HuH-7 (cell line): ENCODE measurements around the gene NEK8.
A peak's percentile ranks its signal among the peaks of the same experiment; 100 is the strongest.
"Not testable (repeated sequence)": the region's sequence is repeated elsewhere in the genome, so short reads cannot be mapped to it uniquely, and the experiment has no call there.

ENCODE experiments used
- DNase-seq: peaks from one replicate; pipeline ENCODE4 v3.0.0; 2011; ENCODE audit warnings: low spot score

The NEK8 gene

DNA sequence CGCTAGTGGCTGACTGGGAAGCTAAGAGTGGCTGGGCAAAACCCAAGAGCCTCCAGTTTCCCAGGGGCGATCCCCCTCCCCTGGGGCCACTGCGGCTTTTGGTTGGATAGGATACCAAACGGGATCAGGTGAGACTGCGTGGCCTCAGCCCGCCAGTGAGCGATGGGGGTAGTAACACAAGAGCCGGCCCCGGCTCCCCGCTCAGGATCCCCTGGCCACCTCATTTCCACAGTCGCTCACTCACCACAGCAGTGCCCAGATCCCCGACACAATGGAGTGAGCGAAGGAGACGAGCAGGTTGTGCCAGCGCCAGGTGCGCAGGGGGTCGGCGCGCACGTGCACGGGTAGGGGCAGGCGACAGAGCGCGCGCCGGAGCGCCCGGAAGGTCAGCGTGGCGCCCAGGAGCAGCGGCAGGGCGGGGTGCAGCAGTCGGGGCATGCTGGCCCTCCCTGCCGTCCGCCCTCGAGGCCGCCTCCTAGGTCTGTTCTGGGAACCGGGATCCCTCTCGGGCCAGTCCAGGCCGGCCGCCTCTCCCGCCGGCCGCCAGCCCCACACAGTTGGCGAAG is 2.8 kb upstream of the NEK8 start:
- no peak for DNase-seq

DNA sequence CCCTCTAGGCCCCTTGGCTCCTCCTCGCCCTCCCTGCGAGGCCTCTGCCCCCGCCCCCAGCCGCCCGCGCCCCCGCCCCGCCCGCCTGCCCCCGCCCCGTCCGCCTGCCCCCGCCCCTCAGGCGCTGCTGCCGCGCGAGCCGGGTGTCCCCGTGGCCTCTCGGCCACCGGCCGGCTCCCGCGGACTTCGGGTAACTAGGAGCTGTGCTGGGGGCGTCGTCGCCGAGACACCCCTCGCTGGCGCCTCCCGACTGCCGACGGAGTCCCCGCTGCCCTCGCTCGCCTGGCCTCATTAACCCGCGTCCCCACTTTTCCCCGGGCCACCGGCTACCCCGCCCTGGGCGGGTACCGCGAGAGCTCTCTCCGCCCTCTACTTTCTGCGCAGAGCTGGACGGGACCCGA is 2.4 kb upstream of the NEK8 start, which contains the start of gene TLCD1:
TLCD1 (minus strand) TSS at position 8 of the 401 bp plus-strand sequence. CDS start 136 bp downstream, outside the sequence.
- peak; percentile 84 for DNase-seq

DNA sequence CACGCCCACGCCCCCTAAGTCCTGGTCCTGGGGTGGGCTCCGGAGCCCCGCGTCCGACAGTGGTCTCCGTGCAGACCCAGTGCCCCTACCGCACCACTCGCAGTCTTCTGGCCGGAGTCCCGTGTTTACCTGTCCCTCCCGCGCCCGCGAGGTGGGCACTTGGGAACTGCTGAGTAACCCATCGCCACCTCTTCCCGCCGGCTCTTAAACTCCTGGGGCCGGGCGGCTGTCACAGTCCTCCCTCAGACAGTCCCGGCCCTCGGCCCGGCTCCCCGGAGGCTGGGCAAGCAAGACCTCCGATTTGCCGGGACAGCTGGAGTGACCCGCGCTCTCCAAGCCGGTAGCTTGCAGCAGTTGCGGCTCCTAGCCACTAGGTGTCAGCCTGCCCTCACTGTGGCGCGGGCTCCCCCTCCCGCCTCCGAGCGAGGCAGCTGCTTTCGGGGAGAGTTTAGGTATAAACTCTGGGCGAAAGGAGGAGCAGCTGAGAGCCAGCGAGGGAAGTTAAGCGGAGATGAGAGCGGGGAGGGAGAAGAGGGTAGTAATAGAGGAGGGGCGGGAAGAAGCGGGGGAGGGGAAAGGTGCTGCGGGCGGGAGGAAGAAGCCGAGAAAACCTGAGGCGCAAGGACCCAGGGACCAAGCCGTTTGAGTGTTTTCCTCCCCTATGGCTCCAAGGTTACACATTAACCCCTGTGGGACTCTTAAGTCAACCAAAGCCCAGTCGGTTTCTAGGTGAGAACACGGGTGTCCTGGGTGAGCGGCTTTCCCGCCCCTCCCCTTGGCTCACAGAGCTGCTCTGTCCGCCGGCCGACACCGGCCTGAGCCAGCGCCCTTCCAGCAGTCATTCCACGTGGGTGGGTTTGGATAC is 1.7 kb upstream of the NEK8 start:
- DNase-seq, result peak; percentile 88

DNA sequence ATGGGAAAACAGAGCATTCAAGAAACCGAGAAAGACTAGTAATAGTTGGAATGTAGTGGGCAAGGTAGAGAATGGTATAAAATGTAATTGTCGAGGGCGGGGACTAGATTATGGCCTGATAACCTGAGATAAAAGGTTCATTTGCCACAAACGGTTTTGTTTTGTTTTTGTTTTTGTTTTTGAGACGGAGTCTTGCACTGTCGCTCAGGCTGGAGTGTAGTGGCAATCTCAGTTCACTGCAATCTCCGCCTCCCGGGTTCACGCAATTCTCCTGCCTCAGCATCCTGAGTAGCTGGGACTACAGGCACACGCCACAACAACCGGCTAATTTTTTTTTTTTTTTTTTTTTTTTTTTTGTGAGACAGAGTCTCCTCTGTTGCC is 1.4 kb downstream of the NEK8 start:
- no peak for DNase-seq

DNA sequence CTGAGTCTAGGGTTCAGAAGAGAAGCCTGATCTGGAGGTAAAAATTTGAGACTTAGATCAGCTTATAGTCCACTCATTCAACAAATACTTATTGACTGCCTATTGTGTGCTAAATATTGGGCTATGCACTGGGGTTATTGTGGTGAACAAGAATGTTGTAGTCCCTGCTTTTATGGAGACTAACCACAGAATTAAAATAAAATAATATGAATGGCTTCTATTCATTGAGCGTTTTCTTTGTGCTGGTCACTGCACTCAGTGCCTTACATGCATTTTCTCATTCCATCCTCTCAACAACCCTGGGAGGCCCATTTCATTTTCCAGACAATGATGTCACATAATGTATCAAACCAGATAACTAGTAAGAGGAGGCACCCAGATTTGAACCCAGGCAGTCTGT is 4.8 kb downstream of the NEK8 start:
- DNase-seq, result no peak

DNA sequence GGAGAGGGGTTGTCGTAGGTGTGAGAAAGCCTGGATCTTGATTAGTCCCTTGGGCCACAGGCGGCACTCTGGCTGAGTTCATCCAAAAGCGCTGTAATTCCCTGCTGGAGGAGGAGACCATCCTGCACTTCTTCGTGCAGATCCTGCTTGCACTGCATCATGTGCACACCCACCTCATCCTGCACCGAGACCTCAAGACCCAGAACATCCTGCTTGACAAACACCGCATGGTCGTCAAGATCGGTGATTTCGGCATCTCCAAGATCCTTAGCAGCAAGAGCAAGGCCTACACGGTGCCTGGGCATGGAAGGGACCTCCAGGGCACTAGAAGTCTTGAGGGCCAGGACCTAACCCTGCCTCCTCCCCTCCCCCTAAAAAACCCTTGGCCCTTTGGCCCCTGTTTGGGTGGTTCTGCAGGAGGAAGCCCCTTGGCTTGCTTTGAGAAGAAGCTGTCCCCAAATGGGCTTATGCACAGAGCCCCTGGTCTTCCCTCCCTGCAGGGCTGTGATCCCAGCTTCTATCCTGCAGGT is 6.2 kb downstream of the NEK8 start:
- no peak for DNase-seq

DNA sequence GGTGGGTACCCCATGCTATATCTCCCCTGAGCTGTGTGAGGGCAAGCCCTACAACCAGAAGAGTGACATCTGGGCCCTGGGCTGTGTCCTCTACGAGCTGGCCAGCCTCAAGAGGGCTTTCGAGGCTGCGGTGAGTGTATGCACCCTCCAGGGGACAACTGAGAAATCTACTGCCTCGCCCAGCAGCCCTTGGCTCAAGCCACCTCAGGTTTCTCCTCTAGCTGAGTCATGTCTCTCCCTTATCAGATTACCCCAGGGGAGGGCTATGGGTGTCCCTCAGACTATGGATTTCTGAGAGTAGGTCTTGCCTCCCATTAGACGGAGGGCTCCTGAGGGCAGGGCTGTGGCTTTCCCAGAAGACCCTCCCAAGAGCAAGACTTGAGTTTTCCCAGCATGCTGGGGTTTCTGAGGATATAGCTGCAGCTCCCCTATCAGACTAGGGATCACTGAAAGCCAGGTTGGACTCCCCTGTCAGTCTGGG is 6.7 kb downstream of the NEK8 start:
- no peak for DNase-seq

DNA sequence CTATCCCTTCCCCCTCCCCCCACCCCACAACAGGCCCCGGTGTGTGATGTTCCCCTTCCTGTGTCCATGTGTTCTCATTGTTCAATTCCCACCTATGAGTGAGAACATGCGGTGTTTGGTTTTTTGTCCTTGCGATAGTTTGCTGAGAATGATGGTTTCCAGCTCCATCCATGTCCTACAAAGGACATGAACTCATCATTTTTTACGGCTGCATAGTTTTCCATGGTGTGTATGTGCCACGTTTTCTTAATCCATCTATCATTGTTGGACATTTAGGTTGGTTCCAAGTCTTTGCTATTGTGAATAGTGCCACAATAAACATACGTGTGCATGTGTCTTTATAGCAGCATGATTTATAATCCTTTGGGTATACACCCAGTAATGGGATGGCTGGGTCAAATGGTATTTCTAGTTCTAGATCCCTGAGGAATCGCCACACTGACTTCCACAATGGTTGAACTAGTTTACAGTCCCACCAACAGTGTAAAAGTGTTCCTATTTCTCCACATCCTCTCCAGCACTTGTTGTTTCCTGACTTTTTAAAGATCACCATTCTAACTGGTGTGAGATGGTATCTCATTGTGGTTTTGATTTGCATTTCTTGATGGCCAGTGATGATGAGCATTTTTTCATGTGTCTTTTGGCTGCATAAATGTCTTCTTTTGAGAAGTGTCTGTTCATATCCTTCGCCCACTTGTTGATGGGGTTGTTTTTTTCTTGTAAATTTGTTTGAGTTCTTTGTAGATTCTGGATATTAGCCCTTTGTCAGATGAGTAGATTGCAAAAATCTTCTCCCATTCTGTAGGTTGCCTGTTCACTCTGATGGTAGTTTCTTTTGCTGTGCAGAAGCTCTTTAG is 7.6 kb downstream of the NEK8 start:
- not testable (repeated sequence) for DNase-seq

DNA sequence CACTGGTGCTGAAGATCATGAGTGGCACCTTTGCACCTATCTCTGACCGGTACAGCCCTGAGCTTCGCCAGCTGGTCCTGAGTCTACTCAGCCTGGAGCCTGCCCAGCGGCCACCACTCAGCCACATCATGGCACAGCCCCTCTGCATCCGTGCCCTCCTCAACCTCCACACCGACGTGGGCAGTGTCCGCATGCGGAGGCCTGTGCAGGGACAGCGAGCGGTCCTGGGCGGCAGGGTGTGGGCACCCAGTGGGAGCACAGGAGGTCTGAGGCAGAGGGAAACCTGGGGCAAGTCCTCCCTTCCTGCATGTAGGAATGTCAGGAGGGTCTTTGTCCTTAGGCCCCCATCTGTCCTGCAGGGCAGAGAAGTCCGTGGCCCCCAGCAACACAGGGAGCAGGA is 8.7 kb downstream of the NEK8 start:
- DNase-seq, result no peak

DNA sequence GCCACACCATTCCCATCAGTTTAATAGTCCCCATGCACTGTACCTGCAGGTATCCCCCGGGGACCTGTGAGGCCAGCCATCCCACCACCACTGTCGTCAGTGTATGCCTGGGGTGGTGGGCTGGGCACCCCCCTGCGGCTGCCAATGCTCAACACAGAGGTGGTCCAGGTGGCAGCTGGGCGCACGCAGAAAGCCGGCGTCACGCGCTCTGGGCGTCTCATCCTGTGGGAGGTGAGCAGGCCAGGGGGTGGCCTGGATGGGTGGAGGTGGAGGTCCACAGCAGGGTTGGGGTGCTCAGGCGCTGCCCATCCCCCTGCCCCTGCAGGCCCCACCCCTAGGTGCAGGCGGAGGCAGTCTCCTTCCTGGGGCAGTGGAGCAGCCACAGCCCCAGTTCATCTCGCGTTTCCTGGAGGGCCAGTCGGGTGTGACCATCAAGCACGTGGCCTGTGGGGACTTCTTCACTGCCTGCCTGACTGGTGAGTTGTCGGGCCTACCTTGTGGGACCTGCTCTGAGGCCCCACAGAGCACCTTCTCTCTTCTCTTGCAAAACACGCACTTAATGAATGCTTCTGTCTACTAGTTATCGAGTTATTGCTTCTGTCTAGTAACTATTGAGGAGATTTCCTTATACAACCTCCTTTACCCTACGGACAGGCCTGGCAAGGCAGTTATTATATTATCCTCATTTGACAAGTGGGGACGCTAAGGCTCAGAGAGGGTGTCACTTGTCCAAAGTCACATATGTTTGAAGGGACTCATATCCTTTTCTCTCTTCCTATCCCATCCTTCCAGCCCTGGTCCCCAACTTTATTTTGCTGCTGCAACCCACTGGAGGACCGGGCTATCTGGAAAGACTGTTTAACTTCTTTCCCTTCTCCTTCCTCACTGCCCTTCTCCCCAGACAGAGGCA is 9.4 kb downstream of the NEK8 start:
- DNase-seq, result no peak

DNA sequence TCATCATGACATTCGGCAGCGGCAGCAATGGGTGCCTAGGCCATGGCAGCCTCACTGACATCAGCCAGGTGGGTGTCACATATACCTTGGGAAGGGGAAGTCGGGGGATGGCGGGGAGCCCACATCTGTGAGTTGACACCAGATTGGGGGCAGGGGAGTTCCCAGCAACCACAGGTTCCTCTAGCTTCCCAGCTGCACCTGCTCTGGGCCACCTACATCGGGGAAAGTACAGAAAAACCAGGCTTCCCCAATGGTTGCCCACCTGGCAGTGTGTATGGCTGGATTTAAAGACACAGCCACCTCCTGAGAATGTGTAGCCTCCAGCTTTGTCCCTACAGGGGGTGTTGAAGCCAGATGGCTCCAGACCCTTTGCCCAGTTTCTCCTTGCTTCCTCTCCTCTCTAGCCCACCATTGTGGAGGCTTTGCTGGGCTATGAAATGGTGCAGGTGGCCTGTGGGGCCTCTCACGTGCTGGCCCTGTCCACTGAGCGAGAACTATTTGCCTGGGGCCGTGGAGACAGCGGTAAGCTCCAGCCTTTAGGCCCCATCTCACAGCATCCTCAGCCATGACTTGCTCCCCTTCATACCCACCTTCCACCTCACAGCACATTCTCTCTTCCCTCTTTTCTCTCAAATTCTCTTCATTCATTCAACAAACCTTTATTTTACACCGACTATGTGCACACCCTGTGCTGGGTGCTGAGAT is 10.2 kb downstream of the NEK8 start:
- no peak for DNase-seq

DNA sequence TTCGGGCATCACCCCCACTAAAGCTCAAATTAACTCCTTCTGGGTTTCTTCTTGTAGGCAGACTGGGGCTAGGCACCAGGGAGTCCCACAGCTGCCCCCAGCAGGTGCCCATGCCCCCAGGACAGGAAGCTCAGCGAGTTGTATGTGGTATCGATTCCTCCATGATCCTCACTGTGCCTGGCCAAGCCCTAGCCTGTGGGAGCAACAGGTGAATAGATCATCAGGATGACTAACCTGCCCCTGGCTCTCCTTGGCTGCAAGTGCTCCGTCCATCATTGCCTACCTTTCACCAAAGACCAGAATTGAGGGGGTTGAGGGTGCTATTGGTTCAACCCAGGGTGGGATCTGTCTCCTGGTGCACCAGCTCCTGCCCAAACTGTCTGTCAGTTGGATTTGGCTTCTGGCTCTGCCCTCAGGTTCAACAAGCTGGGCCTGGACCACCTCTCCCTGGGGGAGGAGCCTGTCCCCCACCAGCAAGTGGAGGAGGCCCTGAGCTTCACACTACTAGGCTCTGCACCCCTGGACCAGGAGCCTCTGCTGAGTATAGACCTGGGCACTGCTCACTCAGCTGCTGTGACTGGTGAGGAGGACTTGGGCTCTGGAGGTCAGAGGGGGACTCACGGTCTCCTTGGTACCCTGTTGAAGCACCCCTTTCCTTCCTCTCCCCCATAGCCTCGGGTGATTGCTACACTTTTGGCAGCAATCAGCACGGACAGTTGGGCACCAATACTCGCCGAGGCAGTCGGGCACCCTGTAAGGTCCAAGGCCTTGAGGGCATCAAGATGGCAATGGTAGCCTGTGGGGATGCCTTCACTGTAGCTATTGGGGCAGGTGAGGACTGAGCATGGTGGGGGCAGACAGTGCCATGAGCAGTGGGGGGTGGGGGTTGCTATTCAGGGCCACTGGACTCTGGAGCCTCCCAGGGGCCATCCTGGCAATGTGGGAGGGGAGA is 12.1 kb downstream of the NEK8 start:
- DNase-seq, result no peak

DNA sequence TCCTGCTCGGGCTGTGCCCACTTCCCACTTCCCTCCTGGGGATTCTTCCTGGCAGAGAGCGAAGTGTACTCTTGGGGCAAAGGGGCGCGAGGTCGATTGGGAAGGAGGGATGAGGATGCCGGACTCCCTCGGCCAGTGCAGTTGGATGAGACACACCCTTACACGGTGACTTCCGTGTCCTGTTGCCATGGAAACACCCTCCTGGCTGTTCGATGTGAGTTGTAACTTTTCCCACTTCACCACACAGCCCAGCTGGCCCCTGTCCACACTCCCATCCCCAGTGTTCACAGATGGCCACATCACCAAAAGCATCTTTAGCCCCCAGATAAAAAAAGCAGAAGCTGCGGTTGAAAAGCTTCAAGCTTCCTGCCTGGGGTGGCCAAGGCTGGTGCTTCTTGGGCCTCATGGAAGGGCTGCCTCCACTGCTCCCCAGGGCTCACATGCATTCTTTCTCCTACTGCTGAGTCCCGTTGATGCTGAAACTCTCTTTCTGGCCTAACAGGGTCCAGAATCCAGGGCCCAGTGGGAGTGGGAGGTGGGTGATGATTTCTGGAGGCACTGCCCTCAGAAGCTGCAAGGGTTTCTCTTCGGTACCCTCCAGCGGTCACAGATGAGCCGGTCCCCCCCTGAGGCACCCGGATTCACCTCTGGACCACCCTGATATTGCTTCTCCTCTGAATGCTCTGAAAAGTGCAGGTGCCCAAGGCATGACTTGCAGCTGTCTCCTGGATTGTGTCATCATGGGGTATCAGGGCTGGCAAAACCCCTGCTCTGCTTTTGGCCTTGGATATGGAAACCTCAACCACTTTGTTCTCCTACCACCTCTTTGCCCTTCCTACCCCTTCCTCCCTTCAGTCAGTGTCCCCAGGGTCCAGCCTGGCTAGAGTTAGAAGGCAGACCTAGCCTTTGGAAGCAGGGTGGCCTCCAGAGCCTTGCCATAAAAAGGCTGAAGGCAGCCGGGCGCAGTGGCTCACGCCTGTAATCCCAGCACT is 13.1 kb downstream of the NEK8 start:
- DNase-seq, result no peak

DNA sequence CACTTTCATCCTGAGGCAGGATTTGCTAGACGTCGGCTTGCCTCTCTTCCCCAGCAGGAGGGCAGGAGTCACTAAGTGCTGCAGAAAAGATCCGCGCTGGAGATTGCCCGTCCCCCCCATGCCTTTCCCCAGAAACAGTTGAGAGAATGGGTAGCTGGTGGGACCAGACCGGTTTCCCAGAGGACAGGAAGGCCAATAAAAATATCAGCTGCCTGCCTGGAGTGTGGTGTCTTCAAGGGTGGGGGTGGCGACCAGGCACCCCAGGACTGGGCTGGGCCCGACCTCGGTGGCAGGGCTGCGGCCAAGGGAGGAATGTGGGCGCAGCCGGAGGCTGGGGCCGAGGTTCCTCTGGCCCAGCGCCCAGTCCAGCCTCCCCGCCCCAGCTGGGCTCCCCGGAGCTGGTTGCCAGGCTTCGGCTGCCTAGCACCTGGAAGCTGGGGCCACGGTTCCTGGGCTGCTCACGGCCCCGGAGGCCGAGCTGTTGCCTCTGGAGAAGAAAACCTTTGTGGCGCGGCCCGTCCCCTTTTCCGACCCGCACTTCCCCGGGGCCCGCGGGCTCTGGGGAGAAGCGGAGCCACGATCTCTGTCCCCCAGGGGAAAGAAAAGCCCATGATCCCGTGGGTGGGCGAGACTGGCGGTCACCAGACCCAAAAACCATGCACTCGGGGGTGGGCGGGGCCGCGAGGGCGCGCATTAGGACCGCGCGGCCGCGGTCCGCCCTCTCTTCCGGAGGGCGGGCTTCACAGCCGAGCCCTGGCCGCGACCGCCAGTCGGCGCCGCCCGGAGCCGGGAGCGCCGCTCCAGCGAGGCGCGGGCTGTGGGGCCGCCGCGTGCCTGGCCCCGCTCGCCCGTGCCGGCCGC is 14.9 kb downstream of the NEK8 start, which contains the start of gene TRAF4:
TRAF4 (plus strand) TSS at position 769 of the 861 bp plus-strand sequence. CDS start 102 bp downstream, outside the sequence.
- peak; percentile 94 for DNase-seq

DNA sequence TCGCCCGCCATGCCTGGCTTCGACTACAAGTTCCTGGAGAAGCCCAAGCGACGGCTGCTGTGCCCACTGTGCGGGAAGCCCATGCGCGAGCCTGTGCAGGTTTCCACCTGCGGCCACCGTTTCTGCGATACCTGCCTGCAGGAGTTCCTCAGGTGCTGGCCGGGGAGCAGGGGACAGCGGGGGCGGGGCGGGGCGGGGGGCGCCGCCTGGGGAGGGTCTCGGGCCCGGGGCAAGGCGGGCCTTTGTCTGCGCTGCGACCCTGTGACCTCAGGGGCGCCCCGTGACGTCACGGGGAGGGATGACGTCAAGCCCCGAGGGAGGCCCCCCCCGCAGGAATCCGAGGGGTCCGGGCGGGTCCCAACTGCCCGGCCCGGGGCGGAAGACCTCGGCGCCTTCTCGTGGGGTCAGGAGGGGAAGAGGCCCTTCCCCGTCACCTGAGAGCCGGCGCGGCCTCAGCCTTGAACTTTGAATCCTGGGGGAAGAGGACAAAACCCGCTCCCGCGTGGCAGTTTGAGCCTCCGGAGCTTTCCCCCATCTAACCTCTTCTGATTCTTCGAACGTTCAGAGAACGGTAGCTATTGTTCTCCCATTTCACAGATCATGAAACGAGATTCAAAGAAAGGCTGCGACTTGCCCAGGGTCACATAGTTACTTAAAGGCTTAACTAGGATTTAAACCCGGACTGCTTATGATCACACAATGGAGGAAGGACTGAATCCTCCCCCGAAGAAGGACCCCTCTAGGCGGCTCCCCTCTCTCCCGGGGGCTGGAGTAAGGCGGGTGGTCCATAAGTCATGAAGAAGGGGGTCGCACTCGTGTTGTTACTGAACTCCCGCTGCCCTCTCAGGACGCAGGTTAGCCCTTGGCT is 15.8 kb downstream of the NEK8 start:
- DNase-seq, result peak; percentile 76
